PC-3 (cell line): ENCODE results near the gene AKIRIN2. TPM values are rescaled to one million over a fixed set of nuclear protein-coding genes. Genes with fewer than 3 reads are reported as not detected.

Experiments used
- ATAC-seq: fragments of 200-7000 bp; cut with Tn5 transposase; 2 replicates; pipeline ENCODE4 v1.9.1; 2020; ENCODE audit warnings: mild to moderate bottlenecking, moderate library complexity
- BruUV-seq: library from RNA; stranded (reverse); fragments of 400-500 nt; replicated peaks from 2 replicates; lab custom pipeline; 2021; lab: Mats Ljungman, UMichigan
- CTCF ChIA-PET: fragments of 300-600 bp; sonication (Branson Sonifier 250); formaldehyde crosslinking; loops from one replicate; lab custom pipeline; 2022; ENCODE audit warnings: antibody characterized with exemption; lab: Charles Lee
- POLR2A ChIA-PET: fragments of 300-600 bp; sonication (Branson Sonifier 250); formaldehyde crosslinking; loops from one replicate; lab custom pipeline; 2022; ENCODE audit warnings: antibody characterized with exemption; ENCODE audit not compliant: unreplicated experiment; lab: Charles Lee
- DNase-seq: peaks from one replicate; pipeline ENCODE4 v3.0.0-alpha.2; 2015
- H2AFZ ChIP-seq: fragments of 300-600 bp; sonication (generic); 2 replicates; pipeline ENCODE4 v1.6.0; 2016; ENCODE audit warnings: antibody characterized with exemption, low read length
- H3F3A ChIP-seq: fragments of 300-600 bp; sonication (generic); one replicate; pipeline ENCODE4 v1.6.0; 2017; ENCODE audit warnings: antibody characterized with exemption, low read length, control low read depth, mild to moderate bottlenecking; ENCODE audit not compliant: unreplicated experiment
- H3K27ac ChIP-seq: fragments of 300-600 bp; sonication (generic); 2 replicates; pipeline ENCODE4 v1.5.1; 2016; ENCODE audit warnings: mild to moderate bottlenecking, low read length
- H3K27me3 ChIP-seq: fragments of 300-600 bp; sonication (generic); 2 replicates; pipeline ENCODE4 v1.6.1; 2016; ENCODE audit warnings: low read length, mixed read lengths
- H3K36me3 ChIP-seq: fragments of 300-600 bp; sonication (generic); 2 replicates; pipeline ENCODE4 v1.6.1; 2016; ENCODE audit warnings: low read depth, mixed run types, low read length, mixed read lengths
- H3K4me1 ChIP-seq: fragments of 300-600 bp; sonication (generic); 2 replicates; pipeline ENCODE4 v1.5.1; 2016; ENCODE audit warnings: low read length; ENCODE audit not compliant: insufficient read depth
- H3K4me2 ChIP-seq: fragments of 300-600 bp; sonication (generic); 2 replicates; pipeline ENCODE4 v1.6.0; 2016; ENCODE audit warnings: low read length
- H3K4me3 ChIP-seq: fragments of 300-600 bp; sonication (generic); 2 replicates; pipeline ENCODE4 v1.5.1; 2016; ENCODE audit warnings: mild to moderate bottlenecking, low read length, mixed read lengths
- H3K79me2 ChIP-seq: fragments of 300-600 bp; sonication (generic); 2 replicates; pipeline ENCODE4 v1.6.1; 2017; ENCODE audit warnings: low read length, mixed read lengths
- H3K9ac ChIP-seq: fragments of 300-600 bp; sonication (generic); 2 replicates; pipeline ENCODE4 v1.6.0; 2016; ENCODE audit warnings: mild to moderate bottlenecking, low read length
- H3K9me2 ChIP-seq: fragments of 300-600 bp; sonication (generic); replicated peaks from 2 replicates; pipeline ENCODE4 v1.6.1; 2016; ENCODE audit warnings: mixed run types, low read length, mixed read lengths
- H3K9me3 ChIP-seq: fragments of 300-600 bp; sonication (generic); 2 replicates; pipeline ENCODE4 v1.6.1; 2016; ENCODE audit warnings: low read length, mixed read lengths
- H4K20me1 ChIP-seq: fragments of 300-600 bp; sonication (generic); 2 replicates; pipeline ENCODE4 v1.6.1; 2016; ENCODE audit warnings: low read length, mixed read lengths
- EZH2 ChIP-seq: fragments of 300-600 bp; sonication (generic); IDR thresholded peaks from one replicate; pipeline ENCODE4 v1.6.1; 2017; ENCODE audit warnings: antibody characterized with exemption, mild to moderate bottlenecking, low read length; ENCODE audit not compliant: unreplicated experiment
- EZH2phosphoT487 ChIP-seq: fragments of 300-600 bp; sonication (generic); IDR thresholded peaks from 2 replicates; pipeline ENCODE4 v1.6.1; 2018; ENCODE audit warnings: mild to moderate bottlenecking, antibody characterized with exemption, low read length, borderline replicate concordance
- intact Hi-C: fragments of 100-400 bp; cut with micrococcal nuclease; formaldehyde crosslinking; loops from 2 replicates; pipeline ENCODE4 v1.9.0; 2023
- total RNA-seq: library from RNA; depleted of rRNA; stranded (reverse); fragments of >200 nt; gene quantifications from 2 replicates; pipeline ENCODE4 v1.2.3, GENCODE V29; 2014
- TF ChIP-seq, protein P1 (sequence below): fragments of 300-600 bp; sonication (generic); conservative IDR thresholded peaks from 2 replicates; pipeline ENCODE4 v1.5.1; 2017; ENCODE audit warnings: antibody characterized with exemption, low read depth, mild to moderate bottlenecking, low read length

AKIRIN2 gene
- total RNA-seq, 1 experiment from 2014 or later, result 15.1 TPM

DNA sequence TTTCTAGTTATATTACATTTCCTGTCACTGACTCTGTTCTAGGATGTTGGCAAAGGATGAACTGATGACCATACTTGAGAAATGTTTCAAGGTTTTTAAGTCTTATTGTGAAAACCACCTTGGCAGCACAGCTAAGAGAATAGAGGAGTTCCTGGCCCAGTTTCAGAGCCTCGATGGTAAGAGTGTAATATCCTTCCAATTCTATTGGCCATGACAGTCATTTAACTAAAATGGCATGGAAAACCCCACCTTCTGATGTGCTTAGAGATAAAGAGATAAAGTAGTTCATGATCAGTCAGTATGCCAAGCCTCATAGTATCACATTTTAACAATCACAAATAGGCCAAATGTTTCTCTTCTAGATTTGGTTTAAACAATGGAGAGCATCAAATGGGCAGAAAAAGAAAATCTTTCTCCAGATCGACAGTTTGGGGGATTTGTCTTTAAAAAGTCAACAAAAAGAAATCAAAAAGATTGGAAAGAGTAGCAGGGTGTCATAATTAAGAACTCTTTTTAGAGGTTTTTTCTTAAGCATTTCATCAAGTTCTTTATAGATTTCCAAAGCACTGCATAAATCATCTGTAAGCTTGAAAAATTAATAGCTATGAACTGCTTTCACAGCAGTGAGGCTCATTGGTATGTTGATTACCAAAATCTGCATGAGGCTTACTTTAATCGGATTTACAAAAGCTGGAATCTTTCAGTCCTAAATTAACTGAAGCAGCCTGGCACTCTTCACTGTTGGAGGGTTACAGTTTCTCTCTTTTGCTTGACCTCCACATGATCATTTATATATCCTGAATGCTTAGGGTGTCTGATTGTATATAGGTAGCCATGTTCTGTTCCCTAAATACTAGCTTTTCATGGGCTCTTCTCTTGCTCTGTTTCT, 48.7 kb downstream of the AKIRIN2 start:
- Histone ChIP-seq H4K20me1 (no peaks in the 10 kb centered on the region), H3K9ac (no peak overlapping the region), H3F3A (no peaks in the 10 kb centered on the region), H2AFZ (no peak overlapping the region), H3K27me3 (no peaks in the 10 kb centered on the region), H3K27ac (no peak overlapping the region), H3K4me3 (no peak overlapping the region), H3K79me2 (no peaks in the 10 kb centered on the region), H3K4me2 (no peak overlapping the region), H3K9me3 (no peaks in the 10 kb centered on the region), H3K9me2 (no peaks in the 10 kb centered on the region), H3K4me1 (no peaks in the 10 kb centered on the region), H3K36me3 (peaks cover 11% of the 10 kb centered on the region)
- POLR2A ChIA-PET, result interaction anchor here (0.6 kb wide), 1 partner anchor 217 kb away, joined by 3 read pairs; no protein-coding TSS in a partner anchor
- TF ChIP-seq EZH2phosphoT487 (no peak), EZH2 (no peak)
- TF ChIP-seq, protein P1, sequence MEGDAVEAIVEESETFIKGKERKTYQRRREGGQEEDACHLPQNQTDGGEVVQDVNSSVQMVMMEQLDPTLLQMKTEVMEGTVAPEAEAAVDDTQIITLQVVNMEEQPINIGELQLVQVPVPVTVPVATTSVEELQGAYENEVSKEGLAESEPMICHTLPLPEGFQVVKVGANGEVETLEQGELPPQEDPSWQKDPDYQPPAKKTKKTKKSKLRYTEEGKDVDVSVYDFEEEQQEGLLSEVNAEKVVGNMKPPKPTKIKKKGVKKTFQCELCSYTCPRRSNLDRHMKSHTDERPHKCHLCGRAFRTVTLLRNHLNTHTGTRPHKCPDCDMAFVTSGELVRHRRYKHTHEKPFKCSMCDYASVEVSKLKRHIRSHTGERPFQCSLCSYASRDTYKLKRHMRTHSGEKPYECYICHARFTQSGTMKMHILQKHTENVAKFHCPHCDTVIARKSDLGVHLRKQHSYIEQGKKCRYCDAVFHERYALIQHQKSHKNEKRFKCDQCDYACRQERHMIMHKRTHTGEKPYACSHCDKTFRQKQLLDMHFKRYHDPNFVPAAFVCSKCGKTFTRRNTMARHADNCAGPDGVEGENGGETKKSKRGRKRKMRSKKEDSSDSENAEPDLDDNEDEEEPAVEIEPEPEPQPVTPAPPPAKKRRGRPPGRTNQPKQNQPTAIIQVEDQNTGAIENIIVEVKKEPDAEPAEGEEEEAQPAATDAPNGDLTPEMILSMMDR, result no peak
- ATAC-seq (no peak), DNase-seq (no peak)
- BruUV-seq, result no TSS peak
- CTCF ChIA-PET, result no interaction called here
- intact Hi-C loops, result no loop called here

DNA sequence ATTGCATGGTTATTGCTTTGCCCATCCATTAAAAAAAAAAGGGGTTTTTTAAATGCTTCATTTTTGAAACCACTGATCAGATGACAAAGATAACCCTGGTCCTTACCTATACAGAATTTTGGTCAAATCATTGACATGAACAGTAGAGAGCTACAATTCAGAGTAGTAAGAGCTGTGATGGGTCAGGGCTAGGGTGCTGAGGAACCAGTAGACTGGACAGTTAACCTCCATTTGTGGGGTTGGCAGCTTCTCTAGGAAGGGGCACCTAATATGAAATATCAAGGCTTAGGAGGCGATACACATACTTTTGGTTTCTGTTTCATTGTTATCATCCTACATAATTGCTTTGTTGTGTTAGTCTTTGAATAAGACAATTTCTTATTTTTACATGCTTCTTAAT, 57.0 kb downstream of the AKIRIN2 start:
- Histone ChIP-seq H4K20me1 (no peaks in the 10 kb centered on the region), H3K4me2 (no peak overlapping the region), H3K4me3 (no peak overlapping the region), H3F3A (no peaks in the 10 kb centered on the region), H3K4me1 (no peaks in the 10 kb centered on the region), H2AFZ (no peak overlapping the region), H3K27me3 (no peaks in the 10 kb centered on the region), H3K36me3 (no peaks in the 10 kb centered on the region; the same call in none of the 2 replicates), H3K79me2 (no peaks in the 10 kb centered on the region), H3K9ac (no peak overlapping the region), H3K9me2 (no peaks in the 10 kb centered on the region), H3K27ac (no peak overlapping the region), H3K9me3 (no peaks in the 10 kb centered on the region)
- TF ChIP-seq EZH2 (no peak), EZH2phosphoT487 (no peak)
- TF ChIP-seq, protein P1, result no peak
- intact Hi-C loops, result no loop called here
- no peak for DNase-seq
- ChIA-PET POLR2A (no interaction called here), CTCF (no interaction called here)
- no peak for ATAC-seq
- no TSS peak for BruUV-seq
